ENCODE data around the gene SLC6A5. TPM values are rescaled to one million over a fixed set of nuclear protein-coding genes. Genes with fewer than 3 reads are reported as not detected.
A peak's percentile ranks its signal among the peaks of the same experiment; 100 is the strongest.

Gene SLC6A5
- polyA plus RNA-seq, 1 of the 3 experiments (the other 2 are of a cell fraction): not detected

DNA sequence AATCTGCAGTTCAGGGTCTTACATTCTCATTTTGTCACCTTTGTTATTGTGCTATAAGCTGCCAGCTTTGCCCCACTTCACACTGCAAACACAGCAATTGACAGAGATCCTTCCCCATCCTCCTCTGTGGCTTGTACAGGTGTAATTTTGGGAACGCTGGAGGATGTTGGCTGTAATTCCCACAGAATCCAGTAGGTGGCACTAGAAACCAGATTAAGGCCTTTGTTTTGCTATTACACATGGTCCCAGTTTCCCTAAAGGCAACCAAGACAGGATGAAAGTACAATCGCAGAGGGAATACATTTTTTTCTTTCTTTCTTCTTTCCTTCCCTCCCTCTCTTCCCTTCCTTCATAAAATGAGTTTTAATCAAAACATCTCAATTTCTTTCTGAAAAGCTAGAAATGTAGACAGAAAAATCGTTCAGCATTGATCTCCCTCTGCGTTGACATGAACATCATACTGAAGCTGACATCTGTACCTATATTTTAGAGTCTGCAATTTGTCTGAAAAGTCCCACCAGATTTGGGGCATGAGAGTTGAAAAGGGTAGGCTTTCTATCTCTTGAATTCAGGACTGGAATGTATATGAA lies 48.7 kb downstream of the SLC6A5 start:
- ChIA-PET POLR2A (no interaction called here), CTCF (interaction anchor here (0.6 to 4.0 kb wide), 56 partner anchors 8 to 1892 kb away, joined by 3 to 29 read pairs (median 4); no protein-coding TSS in a partner anchor)
- H3F3A ChIP-seq (replicated peaks; ENCODE audit: insufficient read depth): no peaks in the 10 kb centered on the region
- no peaks in the 10 kb centered on the region for H4K20me1 ChIP-seq (ENCODE audit: insufficient read depth)
- H3K4me3 ChIP-seq (ENCODE audit: low read depth in 2 of 2, low read length in 1 of 2): no peak overlapping the region; a peak in 1 of 4 replicates
- no peak overlapping the region for H3K9ac ChIP-seq
- no peak overlapping the region for H3K27ac ChIP-seq (ENCODE audit: low read depth in 2 of 2, low read length in 1 of 2)
- H3K9me2 ChIP-seq: no peaks in the 10 kb centered on the region
- H3K9me3 ChIP-seq: no peaks in the 10 kb centered on the region
- no peak overlapping the region for H2AFZ ChIP-seq (ENCODE audit: low read depth)
- no peaks in the 10 kb centered on the region for H3K27me3 ChIP-seq (ENCODE audit: insufficient read depth)
- no peaks in the 10 kb centered on the region for H3K79me2 ChIP-seq (ENCODE audit: insufficient read depth)
- DNase-seq: peak; percentile 74
- H3K4me1 ChIP-seq (ENCODE audit: control insufficient read depth in 1 of 2, insufficient read depth in 2 of 2, low read depth in 1 of 2, low read length in 1 of 2): peaks cover 0 to under 1% of the 10 kb centered on the region in 2 experiments; a peak in 1 of 4 replicates
- WGBS (ENCODE audit: low lambda C conversion rate): 40% methylated on average over 4 of the region's 4 CpGs
- no peaks in the 10 kb centered on the region for H3K36me3 ChIP-seq (replicated peaks in 1 of 2; ENCODE audit: control insufficient read depth in 1 of 2, insufficient read depth in 2 of 2, low read length in 1 of 2)
- no peak overlapping the region for H3K4me2 ChIP-seq
- peak; percentile 90 for TF ChIP-seq CTCF (IDR thresholded peaks at IDR 0.05)
- no peak for TF ChIP-seq JUND (IDR thresholded peaks at IDR 0.05)
- peak; percentile 96 for TF ChIP-seq RAD21 (IDR thresholded peaks at IDR 0.05; ENCODE audit: low read length)
- TF ChIP-seq SMC3 (IDR thresholded peaks at IDR 0.05; ENCODE audit: low read depth, low read length): peak; percentile 73
- no peak for TF ChIP-seq FOXM1 (IDR thresholded peaks at IDR 0.05; ENCODE audit: low read depth)
- TF ChIP-seq MXI1 (IDR thresholded peaks at IDR 0.05; ENCODE audit: low read depth, low read length): 0 out of 2 replicates have a peak, but pooled peaks have one; percentile 21

DNA sequence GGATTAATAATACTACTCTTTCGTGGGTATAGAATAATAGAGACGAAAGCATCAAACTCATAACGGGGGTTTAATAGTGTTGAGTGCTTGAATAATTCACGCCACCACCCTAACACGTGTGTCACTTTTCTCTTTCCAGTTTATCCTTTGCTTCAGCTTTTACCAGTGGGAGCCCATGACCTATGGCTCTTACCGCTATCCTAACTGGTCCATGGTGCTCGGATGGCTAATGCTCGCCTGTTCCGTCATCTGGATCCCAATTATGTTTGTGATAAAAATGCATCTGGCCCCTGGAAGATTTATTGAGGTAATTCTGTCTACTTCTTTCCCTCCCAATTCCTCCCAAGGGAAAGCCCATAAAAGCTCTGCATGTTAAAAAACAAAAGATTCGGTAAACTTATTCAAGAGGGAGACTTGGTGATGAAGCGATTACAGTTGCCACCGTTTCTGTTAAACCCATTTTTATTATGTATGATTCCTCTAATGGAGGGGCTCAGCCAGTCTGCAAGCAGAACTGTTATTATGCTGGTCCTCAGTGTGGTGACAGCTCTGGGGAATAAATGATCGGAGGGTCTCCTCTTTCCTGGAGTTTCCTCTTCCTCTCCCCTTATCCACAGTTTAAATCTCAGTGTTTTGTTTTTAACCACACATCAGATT lies 52.9 kb downstream of the SLC6A5 start:
- no peaks in the 10 kb centered on the region for H3K79me2 ChIP-seq (ENCODE audit: insufficient read depth)
- ChIA-PET CTCF (interaction anchor here (1.3 to 2.1 kb wide), 4 partner anchors 19 to 1478 kb away, joined by 6 to 8 read pairs (median 7); no protein-coding TSS in a partner anchor), POLR2A (no interaction called here)
- H3K4me2 ChIP-seq: no peak overlapping the region
- H3K9me2 ChIP-seq: no peaks in the 10 kb centered on the region
- no peak overlapping the region for H3K9ac ChIP-seq
- H3F3A ChIP-seq (replicated peaks; ENCODE audit: insufficient read depth): no peaks in the 10 kb centered on the region
- no peaks in the 10 kb centered on the region for H4K20me1 ChIP-seq (ENCODE audit: insufficient read depth)
- H3K9me3 ChIP-seq: no peaks in the 10 kb centered on the region
- DNase-seq: no peak
- no peaks in the 10 kb centered on the region for H3K27me3 ChIP-seq (ENCODE audit: insufficient read depth)
- no peaks in the 10 kb centered on the region for H3K36me3 ChIP-seq (replicated peaks in 1 of 2; ENCODE audit: control insufficient read depth in 1 of 2, insufficient read depth in 2 of 2, low read length in 1 of 2)
- peaks cover 0 to 19% of the 10 kb centered on the region in 2 experiments; a peak in 1 of 4 replicates for H3K4me1 ChIP-seq (ENCODE audit: control insufficient read depth in 1 of 2, insufficient read depth in 2 of 2, low read depth in 1 of 2, low read length in 1 of 2)
- H3K4me3 ChIP-seq (ENCODE audit: low read depth in 2 of 2, low read length in 1 of 2): no peak overlapping the region
- no peak overlapping the region for H2AFZ ChIP-seq (ENCODE audit: low read depth)
- 58% methylated on average over 13 of the region's 13 CpGs for WGBS (ENCODE audit: low lambda C conversion rate)
- H3K27ac ChIP-seq (ENCODE audit: low read depth in 2 of 2, low read length in 1 of 2): no peak overlapping the region
- TF ChIP-seq CHD2 (IDR thresholded peaks at IDR 0.05; ENCODE audit: low read length, partially characterized antibody): no peak
- TF ChIP-seq, protein P1, sequence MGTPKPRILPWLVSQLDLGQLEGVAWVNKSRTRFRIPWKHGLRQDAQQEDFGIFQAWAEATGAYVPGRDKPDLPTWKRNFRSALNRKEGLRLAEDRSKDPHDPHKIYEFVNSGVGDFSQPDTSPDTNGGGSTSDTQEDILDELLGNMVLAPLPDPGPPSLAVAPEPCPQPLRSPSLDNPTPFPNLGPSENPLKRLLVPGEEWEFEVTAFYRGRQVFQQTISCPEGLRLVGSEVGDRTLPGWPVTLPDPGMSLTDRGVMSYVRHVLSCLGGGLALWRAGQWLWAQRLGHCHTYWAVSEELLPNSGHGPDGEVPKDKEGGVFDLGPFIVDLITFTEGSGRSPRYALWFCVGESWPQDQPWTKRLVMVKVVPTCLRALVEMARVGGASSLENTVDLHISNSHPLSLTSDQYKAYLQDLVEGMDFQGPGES (IDR thresholded peaks at IDR 0.05; ENCODE audit: low read depth, low read length): no peak
- TF ChIP-seq FOXJ3 (CRISPR knock-in tag; IDR thresholded peaks at IDR 0.05): no peak
- TF ChIP-seq USF1 (IDR thresholded peaks at IDR 0.05; ENCODE audit: borderline replicate concordance, low read depth): no peak
- no peak for TF ChIP-seq RFX5 (IDR thresholded peaks at IDR 0.05; ENCODE audit: low read length)
- TF ChIP-seq EP300 (IDR thresholded peaks at IDR 0.05; ENCODE audit: borderline replicate concordance in 1 of 2, low read depth in 1 of 2, low read length in 1 of 2): no peak
- no peak for TF ChIP-seq ZBTB33 (IDR thresholded peaks at IDR 0.05; ENCODE audit: borderline replicate concordance, low read depth)
- TF ChIP-seq, protein P2, sequence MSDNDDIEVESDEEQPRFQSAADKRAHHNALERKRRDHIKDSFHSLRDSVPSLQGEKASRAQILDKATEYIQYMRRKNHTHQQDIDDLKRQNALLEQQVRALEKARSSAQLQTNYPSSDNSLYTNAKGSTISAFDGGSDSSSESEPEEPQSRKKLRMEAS (IDR thresholded peaks at IDR 0.05; ENCODE audit: low read depth): no peak
- no peak for TF ChIP-seq USF2 (IDR thresholded peaks at IDR 0.05; ENCODE audit: borderline replicate concordance, low read depth, low read length)
- TF ChIP-seq MEF2A (IDR thresholded peaks at IDR 0.05; ENCODE audit: borderline replicate concordance, low read depth): no peak
- no peak for TF ChIP-seq TCF12 (IDR thresholded peaks at IDR 0.05)
- no peak for TF ChIP-seq RAD21 (IDR thresholded peaks at IDR 0.05; ENCODE audit: low read length)
- no peak for TF ChIP-seq MXI1 (IDR thresholded peaks at IDR 0.05; ENCODE audit: low read depth, low read length)
- TF ChIP-seq JUND (IDR thresholded peaks at IDR 0.05): no peak

Measured in SK-N-SH (cell line).